Measurements from ENCODE around the gene TMEM132E.

The TMEM132E gene

DNA sequence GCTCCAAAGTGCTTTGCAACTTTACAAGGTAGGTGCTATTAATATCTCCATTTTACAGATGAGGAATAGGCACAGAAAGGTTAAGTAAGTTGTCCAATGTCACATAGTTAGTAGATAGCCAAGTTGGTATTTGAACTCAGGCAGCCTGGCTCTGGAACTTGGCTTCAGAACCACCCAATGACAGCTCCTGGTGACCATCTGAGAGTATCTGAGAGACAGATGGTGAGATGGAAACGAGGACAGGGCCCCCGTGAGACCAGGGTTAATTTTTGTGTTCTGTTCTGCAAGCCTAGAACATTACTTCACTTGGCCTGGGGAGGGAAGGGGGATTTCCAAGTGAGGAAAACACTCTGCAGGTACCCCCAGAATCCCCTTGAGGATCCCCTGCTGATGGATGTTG is 9.8 kb upstream of the TMEM132E start:
- no peak for DNase-seq

DNA sequence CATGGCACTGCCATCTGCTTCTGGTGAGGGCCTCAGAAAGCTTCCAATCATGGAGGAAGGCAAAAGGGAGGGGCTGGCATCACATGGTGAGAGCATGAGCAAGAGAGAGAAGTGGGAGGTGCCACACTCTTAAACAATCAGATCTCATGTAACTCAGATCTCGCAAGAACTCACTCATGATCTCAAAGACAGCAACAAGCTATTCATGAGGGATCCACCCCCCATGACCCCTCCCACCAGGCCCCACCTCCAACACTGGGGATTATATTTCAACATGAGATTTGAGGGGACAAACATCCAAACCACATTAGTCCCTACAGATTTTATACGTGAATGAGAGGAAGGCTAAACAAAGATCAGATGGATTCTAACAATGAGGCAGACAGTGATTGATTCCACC is 8.9 kb upstream of the TMEM132E start:
- DNase-seq: no peak

DNA sequence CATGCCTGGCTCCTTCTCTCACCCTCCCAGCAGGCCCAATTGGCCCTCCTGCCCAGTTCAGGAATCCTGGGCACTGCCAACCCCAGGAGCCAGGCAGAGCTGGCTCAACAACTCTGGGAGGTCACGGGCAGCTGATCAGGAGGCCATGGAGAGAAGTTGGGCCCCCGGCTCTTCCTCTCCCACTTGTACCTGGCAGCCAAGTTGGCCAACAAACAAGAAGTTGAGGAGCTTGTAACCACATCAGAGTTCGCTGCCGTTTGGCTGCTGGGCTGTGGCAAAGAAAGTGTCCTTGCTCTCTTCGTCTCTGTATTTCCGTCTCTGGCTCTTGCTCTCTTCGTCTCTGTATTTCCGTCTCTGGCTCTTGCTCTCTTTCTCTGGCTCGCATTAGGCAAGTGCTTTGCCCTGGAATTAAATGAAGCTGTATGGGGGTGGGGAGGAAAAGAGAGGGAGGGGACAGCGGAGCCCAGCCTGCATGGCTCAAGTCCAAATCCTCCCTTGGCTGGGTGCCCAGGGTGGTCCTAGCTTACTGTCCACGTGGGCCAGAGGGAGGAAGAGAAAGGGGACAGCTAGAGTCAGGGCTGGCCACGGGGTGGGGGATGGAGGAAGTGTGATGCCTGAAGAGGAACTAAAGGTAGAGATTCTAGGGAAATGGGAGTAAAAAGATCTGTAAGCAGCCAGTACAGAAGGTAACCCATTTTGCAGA is 7.8 kb upstream of the TMEM132E start:
- DNase-seq: no peak

GRCh38 chr17:34572483-34572882 is 6.9 kb upstream of the TMEM132E start:
- no peak for DNase-seq

DNA sequence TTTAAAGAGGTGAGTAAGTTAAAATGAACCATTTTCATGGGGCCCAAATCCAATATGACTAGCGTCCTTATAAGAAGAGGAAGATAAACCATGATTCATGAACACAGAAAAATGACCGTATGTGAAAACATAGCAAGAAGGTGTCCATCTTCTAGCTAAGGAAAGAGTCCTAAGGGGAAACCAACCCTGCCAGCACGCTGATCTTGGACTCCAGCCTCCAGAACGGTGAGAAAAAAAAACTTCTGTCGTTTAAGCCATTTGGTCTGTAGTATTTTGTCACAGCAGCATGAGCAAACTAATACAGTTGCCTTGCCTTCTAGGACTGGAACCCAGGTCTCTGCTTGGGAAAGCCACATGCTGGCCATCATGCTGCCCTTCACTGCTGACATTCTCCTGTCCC is 4.2 kb upstream of the TMEM132E start:
- no peak for DNase-seq

- no peak for DNase-seq
Observed at GRCh38 chr17:34578016-34578415, 1.4 kb upstream of the TMEM132E start.

GRCh38 chr17:34578656-34579016 is 746 bp upstream of the TMEM132E start:
- DNase-seq: no peak

GRCh38 chr17:34579979-34580684 is 750 bp downstream of the TMEM132E start:
- DNase-seq: no peak

GRCh38 chr17:34580685-34581445 is 1.5 kb downstream of the TMEM132E start:
- DNase-seq: no peak

DNA sequence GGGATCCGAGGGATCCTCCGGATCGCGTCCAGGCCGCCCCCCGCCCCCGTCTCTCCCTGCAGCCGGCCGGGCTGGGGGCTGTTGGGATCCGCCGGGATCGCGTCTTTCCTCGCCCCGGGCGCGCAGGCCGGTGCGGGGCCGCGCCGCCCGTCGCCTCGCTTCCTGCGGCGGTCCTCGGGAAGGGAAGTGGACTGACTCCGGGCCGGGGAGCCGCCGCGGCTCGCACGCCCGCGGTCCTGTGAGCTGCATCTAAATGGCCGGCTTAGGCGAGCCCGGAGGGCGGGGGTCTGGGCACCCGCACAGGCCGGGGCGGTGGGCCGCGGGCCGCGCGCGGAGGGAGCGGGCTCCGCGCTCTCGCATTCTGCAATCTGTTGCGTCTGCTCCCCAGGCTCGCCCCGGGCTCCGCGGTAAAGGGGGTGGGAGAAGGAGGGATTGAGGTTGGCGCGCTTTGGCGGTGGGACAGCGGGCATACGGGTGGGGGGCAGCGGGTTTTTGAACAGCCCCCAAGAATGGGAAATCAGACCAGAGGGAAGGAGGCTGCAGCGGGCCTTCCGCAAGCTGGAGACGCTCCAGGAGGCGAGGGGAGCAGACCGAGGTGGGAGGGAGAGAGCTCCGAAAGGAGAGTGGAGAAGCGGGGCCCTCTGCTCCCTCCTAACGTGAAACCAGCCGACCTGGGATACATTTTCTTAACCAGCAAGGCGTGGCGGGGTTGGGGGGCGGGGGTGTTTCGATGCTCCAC is 2.2 kb downstream of the TMEM132E start:
- DNase-seq: no peak

DNA sequence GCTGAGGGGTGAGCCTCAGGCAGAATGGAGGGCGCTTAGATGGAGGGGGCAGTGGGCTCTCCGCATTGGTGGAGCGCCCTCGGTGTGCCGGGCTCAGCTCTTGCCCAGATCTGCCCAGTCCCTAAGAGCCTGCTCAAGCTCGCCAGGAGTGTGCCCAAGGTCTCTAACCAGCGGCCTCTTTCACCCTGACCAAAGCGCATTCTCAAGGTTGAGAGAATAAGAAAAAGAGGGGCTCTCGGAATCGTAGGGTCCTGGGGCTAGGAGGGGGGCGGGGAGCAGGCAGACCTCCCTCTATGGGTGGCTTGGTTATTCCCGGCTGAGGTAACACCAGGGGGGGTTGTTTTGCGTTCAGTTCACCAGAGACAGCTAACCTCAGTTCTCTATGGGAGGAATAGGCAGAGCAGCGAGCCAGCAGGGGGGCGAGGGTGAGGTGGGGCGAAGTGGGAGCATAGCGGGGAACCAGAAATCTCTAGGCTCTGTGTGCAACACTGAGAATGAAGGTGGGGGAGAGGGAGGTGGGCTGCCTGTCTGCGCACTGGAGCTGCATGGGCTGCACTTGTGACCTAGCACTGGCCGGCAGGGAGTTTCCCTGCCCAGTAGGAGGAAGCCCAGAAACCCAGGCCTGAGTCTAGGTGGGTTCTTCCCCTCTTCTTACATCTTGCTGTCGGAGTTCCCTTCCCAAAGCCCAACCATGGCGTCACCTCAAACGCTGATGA is 3.0 kb downstream of the TMEM132E start:
- no peak for DNase-seq

DNA sequence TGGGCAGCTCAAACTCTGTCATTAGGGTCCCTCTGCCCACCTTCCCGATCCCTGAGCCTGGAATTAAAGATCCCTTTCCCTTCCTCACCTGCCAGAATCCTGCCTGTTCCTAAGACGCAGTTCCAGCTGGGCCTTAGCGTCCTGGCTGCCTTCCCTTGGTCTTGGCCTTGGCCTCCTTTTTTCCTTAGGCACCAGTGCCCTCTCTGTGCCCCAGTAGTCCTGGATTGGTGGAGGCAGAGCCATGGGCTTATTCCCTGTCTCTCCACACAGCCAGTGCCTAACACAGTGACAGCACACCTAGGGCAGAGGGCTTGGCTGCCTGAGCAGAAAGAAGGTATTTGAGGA is 3.5 kb downstream of the TMEM132E start:
- no peak for DNase-seq

DNA sequence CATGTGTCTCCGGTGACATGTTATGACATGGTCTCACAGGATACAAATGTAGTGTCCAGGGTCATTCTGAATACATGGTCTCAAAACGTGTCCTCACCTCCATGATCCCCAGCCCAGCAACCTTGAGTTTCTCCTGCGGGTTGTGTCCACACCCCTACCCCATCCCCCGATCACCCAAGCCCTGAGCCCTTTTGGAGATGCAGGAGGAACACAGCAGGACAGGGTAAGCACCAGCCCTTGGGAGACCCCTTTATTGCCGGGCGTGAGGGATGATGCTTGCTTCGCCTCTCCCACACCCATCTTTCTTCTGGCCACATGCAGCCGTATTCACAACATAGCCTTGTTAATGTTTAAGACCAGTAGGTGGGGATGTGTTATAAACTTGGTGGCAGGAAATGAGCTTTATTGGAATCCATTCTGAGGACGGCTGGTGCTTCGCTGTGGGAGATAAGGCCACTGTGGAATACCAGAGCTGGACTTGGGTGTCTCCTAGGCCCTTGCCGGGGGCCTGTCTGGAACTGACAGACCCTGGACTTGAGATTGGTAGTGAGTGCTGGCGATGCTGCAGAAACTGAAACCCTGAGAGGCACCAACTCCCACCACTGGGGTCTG is 5.5 kb downstream of the TMEM132E start:
- DNase-seq: peak in 1 of 2 donors; percentile 24

GRCh38 chr17:34586346-34586846 is 7.0 kb downstream of the TMEM132E start:
- DNase-seq: no peak

DNA sequence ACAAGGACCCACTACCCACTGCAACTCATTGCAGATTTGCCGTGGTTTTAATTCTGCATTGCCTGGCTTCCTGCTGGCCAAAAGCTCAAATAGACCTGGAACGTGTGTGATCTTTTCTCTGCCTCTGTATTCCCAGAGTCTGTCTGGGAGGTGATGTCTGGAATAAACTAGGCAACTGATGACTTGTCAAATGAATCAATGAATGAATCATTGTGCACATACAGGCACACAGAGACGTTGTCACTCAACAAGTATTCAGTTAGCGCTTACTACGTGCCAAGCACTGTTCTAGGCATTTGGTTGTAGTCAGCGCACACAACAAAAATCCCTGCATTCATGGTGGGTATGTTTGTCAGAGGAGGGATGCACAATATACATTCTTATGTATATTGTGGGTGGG is 8.9 kb downstream of the TMEM132E start:
- no peak for DNase-seq

- DNase-seq: no peak
Observed at GRCh38 chr17:34589120-34589965, 10.0 kb downstream of the TMEM132E start.

DNA sequence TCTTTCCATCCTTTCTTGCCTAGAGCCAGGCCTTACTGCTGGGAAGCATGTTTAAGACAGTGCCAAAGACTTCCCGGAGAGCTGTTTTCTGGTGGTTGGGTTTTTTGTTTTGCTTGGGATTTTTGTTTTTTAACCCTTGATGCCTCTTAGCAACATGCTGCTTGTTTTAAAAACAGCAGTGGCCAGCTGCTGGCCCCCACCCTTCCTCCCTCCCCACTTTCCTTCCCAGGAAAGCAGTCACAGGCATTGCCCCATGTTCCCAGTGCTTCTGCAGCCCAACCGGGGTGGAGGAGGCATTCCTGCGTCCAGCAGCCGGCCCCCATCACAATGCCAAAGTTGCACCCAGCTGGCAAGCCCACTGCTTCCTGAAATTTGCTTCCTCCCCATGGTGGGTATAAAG is 12.6 kb downstream of the TMEM132E start:
- no peak for DNase-seq

- no peak for DNase-seq
Observed at GRCh38 chr17:34596920-34597319, 17.5 kb downstream of the TMEM132E start.

GRCh38 chr17:34598161-34598776 is 18.9 kb downstream of the TMEM132E start:
- no peak for DNase-seq

GRCh38 chr17:34601416-34601815 is 22.0 kb downstream of the TMEM132E start:
- DNase-seq: no peak

DNA sequence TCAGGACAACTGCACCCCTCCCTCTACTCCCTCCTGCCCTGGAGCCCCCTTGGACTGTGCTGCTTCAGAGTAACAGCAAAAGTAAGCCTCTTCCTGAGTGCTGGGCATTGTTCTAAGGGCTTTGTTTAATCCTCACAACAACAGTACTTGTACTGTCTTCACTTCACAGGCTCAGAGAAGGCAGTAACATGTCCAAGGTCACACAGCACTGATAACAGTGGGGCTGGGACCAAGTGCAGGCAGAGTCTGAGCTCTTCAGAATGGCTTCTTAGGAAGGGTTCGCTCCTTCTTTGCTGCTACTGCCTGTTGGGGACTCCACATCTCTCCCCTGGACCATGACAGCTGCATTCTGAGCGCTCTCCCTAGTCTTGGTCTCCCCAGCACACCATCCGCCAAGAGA is 24.6 kb downstream of the TMEM132E start:
- DNase-seq: no peak

All from CD4-positive, alpha-beta T cell treated with Interleukin-4 for 1 hour (primary cell).